K562 (cell line): ENCODE measurements around the gene PRSS53. TPM values are rescaled to one million over a fixed set of nuclear protein-coding genes. Genes with fewer than 3 reads are reported as not detected.
A peak's percentile ranks its signal among the peaks of the same experiment; 100 is the strongest.

Experiments used
- ARID3A ChIP-seq: IDR thresholded peaks from 2 replicates; pipeline ENCODE4 v1.6.1; 2012; ENCODE audit warnings: low read depth, low read length, improper control_type of control experiment, borderline replicate concordance
- BRF1 ChIP-seq: IDR thresholded peaks from 3 replicates; pipeline ENCODE4 v1.6.1; 2011; ENCODE audit warnings: borderline replicate concordance, mild to moderate bottlenecking; ENCODE audit not compliant: insufficient read length; ENCODE audit errors: extremely low read depth
- CREB1 ChIP-seq, 2 experiments: sonication (generic) in 1 of 2; formaldehyde crosslinking in 1 of 2; IDR thresholded peaks; 2 replicates each; pipeline versions ENCODE4 v1.6.1 to v1.8.0; 2012 to 2022; ENCODE audit warnings: inconsistent platforms in 1 of 2, mild to moderate bottlenecking in 1 of 2, missing genetic modification reagents in 1 of 2, moderate library complexity in 1 of 2
- EP300 ChIP-seq: IDR thresholded peaks from 2 replicates; pipeline ENCODE4 v1.6.1; 2012; ENCODE audit warnings: low read length, improper control_type of control experiment
- ETV1 ChIP-seq: fragments of 450-650 bp; conservative IDR thresholded peaks from 2 replicates; pipeline ENCODE4 v1.6.1; 2016; ENCODE audit warnings: missing genetic modification characterization, control low read depth, low read depth, missing compliant biosample characterization
- GMEB1 ChIP-seq: fragments of 250-450 bp; sonication (Bioruptor Pico); IDR thresholded peaks from 2 replicates; pipeline ENCODE4 v1.4.0; 2020; ENCODE audit warnings: mild to moderate bottlenecking
- HNRNPLL ChIP-seq: fragments of 200-400 bp; formaldehyde crosslinking; IDR thresholded peaks from 2 replicates; pipeline ENCODE4 v1.6.1; 2017; ENCODE audit warnings: low read length, low read depth, mild to moderate bottlenecking; ENCODE audit not compliant: poor library complexity, severe bottlenecking
- LARP7 ChIP-seq: fragments of 450-650 bp; IDR thresholded peaks from 2 replicates; pipeline ENCODE4 v1.6.1; 2016
- LCOR ChIP-seq: sonication (generic); formaldehyde crosslinking; IDR thresholded peaks from 2 replicates; pipeline ENCODE4 v1.8.0; 2022; ENCODE audit warnings: mild to moderate bottlenecking, missing genetic modification reagents
- MYC ChIP-seq, 2 experiments: fragments of 250-450 bp in 1 of 2; sonication (Bioruptor Pico) in 1 of 2; IDR thresholded peaks; 2 replicates each; pipeline versions ENCODE4 v1.5.1 to v1.6.1; 2012 to 2021; ENCODE audit warnings: low read depth in 2 of 2, borderline replicate concordance in 1 of 2, improper control_type of control experiment in 1 of 2, low read length in 1 of 2, mild to moderate bottlenecking in 1 of 2, moderate library complexity in 1 of 2
- NBN ChIP-seq: fragments of 450-650 bp; IDR thresholded peaks from 2 replicates; pipeline ENCODE4 v1.6.1; 2016; ENCODE audit warnings: low read depth, mild to moderate bottlenecking
- NR4A1 ChIP-seq, 2 experiments: fragments of 250-450 bp in 1 of 2; fragments of 450-650 bp in 1 of 2; sonication (Bioruptor Pico) in 1 of 2; IDR thresholded peaks; 2 replicates each; pipeline versions ENCODE4 v1.4.0 to v1.6.1; 2016 to 2020; ENCODE audit warnings: mild to moderate bottlenecking in 2 of 2, missing compliant biosample characterization in 1 of 2, missing genetic modification characterization in 1 of 2, moderate library complexity in 1 of 2
- PTTG1 ChIP-seq: fragments of 450-650 bp; IDR thresholded peaks from 2 replicates; pipeline ENCODE4 v1.6.1; 2016; ENCODE audit warnings: low read depth, mild to moderate bottlenecking, missing genetic modification characterization, missing compliant biosample characterization
- RBM39 ChIP-seq: fragments of 200-400 bp; formaldehyde crosslinking; optimal IDR thresholded peaks from 2 replicates; pipeline ENCODE3; 2018; ENCODE audit warnings: low read depth, low read length
- RNF2 ChIP-seq: sonication (generic); IDR thresholded peaks from 2 replicates; pipeline ENCODE4 v1.6.1; 2016
- SRSF9 ChIP-seq: fragments of 200-400 bp; formaldehyde crosslinking; IDR thresholded peaks from 2 replicates; pipeline ENCODE4 v1.6.1; 2017; ENCODE audit warnings: low read depth, low read length, borderline replicate concordance
- ZFP91 ChIP-seq: sonication (generic); formaldehyde crosslinking; IDR thresholded peaks from 2 replicates; pipeline ENCODE4 v1.8.0; 2022; ENCODE audit warnings: mild to moderate bottlenecking, missing genetic modification reagents
- ZNF766 ChIP-seq: fragments of 200-800 bp; sonication (Bioruptor generic); conservative IDR thresholded peaks from 2 replicates; pipeline ENCODE4 v1.6.1; 2016; ENCODE audit warnings: missing genetic modification characterization, missing compliant biosample characterization
- polyA plus RNA-seq, 8 experiments: library from polyadenylated mRNA; depleted of rRNA in 4 of 8; stranded (reverse) in 5 of 8; unstranded in 3 of 8; fragments of >200 nt; fragmentation: Nextera tagmentation in 2 of 8; fragmentation: Illumina TruSeq in 1 of 8; extraction: Ambion mirVana in 2 of 8; extraction: Trizol in 1 of 8; gene quantifications; 2 replicates each; pipeline versions ENCODE4 v1.2.1 to v1.2.3, GENCODE V29; 2011 to 2014; ENCODE audit warnings: inconsistent platforms in 1 of 8, missing spikeins in 1 of 8
- total RNA-seq, 7 experiments: library from RNA; depleted of rRNA in 6 of 7; stranded (reverse); fragments of >200 nt in 6 of 7; fragmentation: Illumina TruSeq in 2 of 7; extraction: Trizol in 2 of 7; gene quantifications; 2 replicates each; pipeline versions ENCODE4 v1.2.1 to v1.2.3, GENCODE V29; 2011 to 2021; ENCODE audit warnings: low replicate concordance in 1 of 7
- TF ChIP-seq, protein P1 (sequence below): conservative IDR thresholded peaks from 2 replicates; pipeline ENCODE4 v1.6.1; 2011; ENCODE audit warnings: low read depth, mild to moderate bottlenecking, low read length; ENCODE audit not compliant: control insufficient read depth

PRSS53 gene
- total and polyA plus RNA-seq, 9 of the 15 experiments (the other 6 are each of a cell fraction or from before 2014, with no cell fraction given): 0.40 to 1.9 (median 0.78) TPM; not detected in 2

DNA sequence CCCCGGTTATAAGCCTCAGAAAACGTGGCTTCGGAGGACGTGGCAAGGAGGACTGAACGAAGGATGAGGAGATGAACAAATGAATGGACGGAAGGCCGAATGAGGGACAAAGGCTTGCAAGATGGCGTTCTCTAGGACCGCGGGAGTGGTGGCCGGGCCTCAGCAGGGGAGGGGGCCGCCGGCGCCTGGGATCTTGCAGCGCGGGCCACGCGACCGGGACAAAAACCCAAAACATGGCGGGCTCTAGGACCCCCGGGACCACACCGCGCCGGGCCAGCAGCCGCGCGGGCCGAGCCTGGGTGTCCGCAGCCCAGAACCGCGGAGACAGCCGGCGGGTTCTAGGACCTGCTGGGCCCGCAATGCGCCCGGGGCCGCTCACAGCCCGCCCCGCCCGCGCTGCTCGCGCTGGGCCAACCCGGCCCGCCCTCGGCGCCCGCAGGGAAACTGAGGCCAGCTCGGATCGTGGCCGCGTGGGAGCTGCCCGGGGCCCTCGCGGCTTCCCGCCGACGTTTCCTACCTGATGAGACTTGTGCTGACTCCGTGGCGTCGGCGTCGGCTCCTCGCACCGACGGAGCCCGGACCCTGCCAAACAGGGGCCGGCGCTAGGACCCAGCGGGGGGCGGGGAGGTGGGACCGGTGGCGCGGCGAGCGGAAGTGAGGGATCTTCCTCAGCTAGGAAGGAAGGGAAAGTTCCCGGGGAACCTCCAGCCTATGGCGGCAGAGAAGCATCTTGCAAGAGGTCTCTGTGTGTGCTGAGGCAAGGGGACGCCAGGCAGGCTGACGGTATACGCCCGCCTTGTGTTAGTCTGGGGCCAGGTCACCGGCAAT is 15.4 kb downstream of the PRSS53 start (continued):
- 0 out of 2 replicates have a peak, but pooled peaks have one; percentile 12 for TF ChIP-seq CREB1 (IDR thresholded peaks at IDR 0.05)
- peak; percentile 31 for TF ChIP-seq CREB1 (CRISPR knock-in tag; IDR thresholded peaks at IDR 0.05)
- no peak for TF ChIP-seq EP300
- TF ChIP-seq LCOR: peak; percentile 50; the same call in 1 of the 2 replicates
- TF ChIP-seq LARP7: 0 out of 2 replicates have a peak, but pooled peaks have one; percentile 25
- TF ChIP-seq ETV1 (tag): peak; percentile 63
- TF ChIP-seq GMEB1 (CRISPR knock-in tag): peak; percentile 54; the same call in 1 of the 2 replicates
- peak; percentile 9 for TF ChIP-seq RBM39
- TF ChIP-seq NR4A1 (CRISPR knock-in tag; IDR thresholded peaks at IDR 0.05): peak; percentile 52; the same call in 1 of the 2 replicates
- TF ChIP-seq NR4A1 (tag; IDR thresholded peaks at IDR 0.05): no peak
- TF ChIP-seq NBN: peak; percentile 42; the same call in 1 of the 2 replicates
- TF ChIP-seq BRF1: no peak
- TF ChIP-seq RNF2: peak; percentile 65; the same call in 1 of the 2 replicates
- 0 out of 2 replicates have a peak, but pooled peaks have one; percentile 2 for TF ChIP-seq ARID3A
- TF ChIP-seq HNRNPLL: no peak
- 0 out of 2 replicates have a peak, but pooled peaks have one; percentile 45 for TF ChIP-seq ZFP91
- TF ChIP-seq, protein P1, sequence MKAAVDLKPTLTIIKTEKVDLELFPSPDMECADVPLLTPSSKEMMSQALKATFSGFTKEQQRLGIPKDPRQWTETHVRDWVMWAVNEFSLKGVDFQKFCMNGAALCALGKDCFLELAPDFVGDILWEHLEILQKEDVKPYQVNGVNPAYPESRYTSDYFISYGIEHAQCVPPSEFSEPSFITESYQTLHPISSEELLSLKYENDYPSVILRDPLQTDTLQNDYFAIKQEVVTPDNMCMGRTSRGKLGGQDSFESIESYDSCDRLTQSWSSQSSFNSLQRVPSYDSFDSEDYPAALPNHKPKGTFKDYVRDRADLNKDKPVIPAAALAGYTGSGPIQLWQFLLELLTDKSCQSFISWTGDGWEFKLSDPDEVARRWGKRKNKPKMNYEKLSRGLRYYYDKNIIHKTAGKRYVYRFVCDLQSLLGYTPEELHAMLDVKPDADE: peak; percentile 78; the same call in 1 of the 2 replicates
- TF ChIP-seq PTTG1: no peak
- TF ChIP-seq MYC (IDR thresholded peaks at IDR 0.05; ENCODE audit: low read depth, low read length): peak; percentile 72
- TF ChIP-seq MYC (CRISPR knock-in tag; IDR thresholded peaks at IDR 0.05; ENCODE audit: borderline replicate concordance, low read depth): peak; percentile 58; the same call in 1 of the 2 replicates
- no peak for TF ChIP-seq ZNF766 (CRISPR knock-in tag)
- no peak for TF ChIP-seq SRSF9
